ENCODE data around the gene RAB20. TPM values are rescaled to one million over a fixed set of nuclear protein-coding genes. Genes with fewer than 3 reads are reported as not detected.

The RAB20 gene
- total and polyA plus RNA-seq, 4 donors = 35.8 to 118 (median 45.4) TPM

GRCh38 chr13:110551284-110551683, 10.2 kb downstream of the RAB20 start:
- Histone ChIP-seq H3K9ac (ENCODE audit: insufficient read depth in 1 of 2, low read length in 2 of 2) (no peak overlapping the region), H3K27me3 (ENCODE audit: control insufficient read depth in 3 of 3, insufficient read depth in 3 of 3, low read length in 2 of 3) (no peaks in the 10 kb centered on the region), H3K4me1 (ENCODE audit: control insufficient read depth in 5 of 5, insufficient read depth in 5 of 5, low read length in 5 of 5) (peaks cover 0 to 25% (median 0%) of the 10 kb centered on the region in 5 donors), H3K4me3 (no peak overlapping the region), H3K9me3 (ENCODE audit: control insufficient read depth in 4 of 4, insufficient read depth in 3 of 4, low read length in 3 of 4) (no peaks in the 10 kb centered on the region), H3K36me3 (ENCODE audit: control insufficient read depth in 4 of 4, insufficient read depth in 4 of 4, low read length in 4 of 4) (peaks cover 0 to 2% (median 0%) of the 10 kb centered on the region in 4 donors), H3K27ac (ENCODE audit: low read depth in 1 of 2, low read length in 1 of 2) (no peak overlapping the region)
- no peak for TF ChIP-seq CTCF (IDR thresholded peaks at IDR 0.05; ENCODE audit: control extremely low read depth, extremely low read depth)
- ATAC-seq (ENCODE audit: insufficient read depth, low FRiP score) = no peak
- DNase-seq = no peak
- 73 to 78% methylated on average over 11 of the region's 11 CpGs for WGBS, 2 donors

GRCh38 chr13:110549795-110550160, 11.7 kb downstream of the RAB20 start:
- Histone ChIP-seq H3K27ac (ENCODE audit: low read depth in 1 of 2, low read length in 1 of 2) (no peak overlapping the region), H3K9me3 (ENCODE audit: control insufficient read depth in 4 of 4, insufficient read depth in 3 of 4, low read length in 3 of 4) (no peaks in the 10 kb centered on the region), H3K36me3 (ENCODE audit: control insufficient read depth in 4 of 4, insufficient read depth in 4 of 4, low read length in 4 of 4) (peaks cover 0 to 2% (median 0%) of the 10 kb centered on the region in 4 donors), H3K4me1 (ENCODE audit: control insufficient read depth in 5 of 5, insufficient read depth in 5 of 5, low read length in 5 of 5) (peaks cover 0 to 18% (median 0%) of the 10 kb centered on the region in 5 donors), H3K27me3 (ENCODE audit: control insufficient read depth in 3 of 3, insufficient read depth in 3 of 3, low read length in 2 of 3) (no peaks in the 10 kb centered on the region), H3K4me3 (no peak overlapping the region), H3K9ac (ENCODE audit: insufficient read depth in 1 of 2, low read length in 2 of 2) (no peak overlapping the region)
- DNase-seq = no peak
- 95 to 96% methylated on average over 11 of the region's 11 CpGs for WGBS, 2 donors
- no peak for ATAC-seq (ENCODE audit: insufficient read depth, low FRiP score)
- TF ChIP-seq CTCF (IDR thresholded peaks at IDR 0.05; ENCODE audit: control extremely low read depth, extremely low read depth) = no peak

- Histone ChIP-seq H3K4me1 (ENCODE audit: control insufficient read depth in 5 of 5, insufficient read depth in 5 of 5, low read length in 5 of 5) (peaks cover 0 to 15% (median 0%) of the 10 kb centered on the region in 5 donors), H3K9me3 (ENCODE audit: control insufficient read depth in 4 of 4, insufficient read depth in 3 of 4, low read length in 3 of 4) (peaks cover 0 to under 1% (median 0%) of the 10 kb centered on the region in 4 donors), H3K27me3 (ENCODE audit: control insufficient read depth in 3 of 3, insufficient read depth in 3 of 3, low read length in 2 of 3) (no peaks in the 10 kb centered on the region), H3K36me3 (ENCODE audit: control insufficient read depth in 4 of 4, insufficient read depth in 4 of 4, low read length in 4 of 4) (peaks cover 0 to 2% (median 0%) of the 10 kb centered on the region in 4 donors), H3K4me3 (no peak overlapping the region), H3K27ac (ENCODE audit: low read depth in 1 of 2, low read length in 1 of 2) (peak overlapping the region in 1 of 2 donors; percentile 24), H3K9ac (ENCODE audit: insufficient read depth in 1 of 2, low read length in 2 of 2) (no peak overlapping the region)
- DNase-seq (no peak), ATAC-seq (ENCODE audit: insufficient read depth, low FRiP score) (no peak)
- TF ChIP-seq CTCF (IDR thresholded peaks at IDR 0.05; ENCODE audit: control extremely low read depth, extremely low read depth) = no peak
- 76 to 88% methylated on average over 7 of the region's 7 CpGs for WGBS, 2 donors
These were observed 12.4 kb downstream of the RAB20 start for GRCh38 chr13:110548891-110549794.

Data from lung (tissue), 12 donors.